Fibroblast of lung (primary cell): ENCODE results near the gene KIF13A. TPM values are rescaled to one million over a fixed set of nuclear protein-coding genes. Genes with fewer than 3 reads are reported as not detected.
"Not testable (repeated sequence)": the region's sequence is repeated elsewhere in the genome, so short reads cannot be mapped to it uniquely, and the experiment has no call there.

ENCODE experiments used
- DNase-seq, 2 donors: peaks; one replicate each; pipeline versions ENCODE4 v3.0.0 to v3.0.0-alpha.2; 2010; ENCODE audit warnings: low read depth in 2 of 2
- H2AFZ ChIP-seq: 2 replicates; pipeline ENCODE4 v1.5.1; 2012; ENCODE audit warnings: low read length, control low read depth, inconsistent platforms
- H3K27ac ChIP-seq: 2 replicates; pipeline ENCODE4 v1.5.1; 2011; ENCODE audit warnings: low read length, control low read depth; ENCODE audit not compliant: insufficient read depth
- H3K27me3 ChIP-seq: 2 replicates; pipeline ENCODE4 v1.5.1; 2011; ENCODE audit warnings: mild to moderate bottlenecking, low read length; ENCODE audit not compliant: control insufficient read depth, insufficient read depth
- H3K36me3 ChIP-seq: 2 replicates; pipeline ENCODE4 v1.5.1; 2011; ENCODE audit warnings: low read length; ENCODE audit not compliant: control insufficient read depth, insufficient read depth
- H3K4me1 ChIP-seq: 2 replicates; pipeline ENCODE4 v1.5.1; 2011; ENCODE audit warnings: low read length; ENCODE audit not compliant: control insufficient read depth, insufficient read depth; ENCODE audit errors: extremely low read depth
- H3K4me2 ChIP-seq: 2 replicates; pipeline ENCODE4 v1.5.1; 2011; ENCODE audit warnings: low read length, control low read depth; ENCODE audit not compliant: insufficient read depth; ENCODE audit errors: extremely low read depth
- H3K4me3 ChIP-seq, 4 experiments: fragments of 200-600 bp in 1 of 4; sonication (generic) in 1 of 4; replicated peaks in 1 of 4; 2 replicates each; pipeline ENCODE4 v1.5.1; 2011 to 2016; ENCODE audit warnings: low read length in 4 of 4, low read depth in 3 of 4, mild to moderate bottlenecking in 3 of 4, control low read depth in 2 of 4, inconsistent platforms in 1 of 4, mixed read lengths in 1 of 4; ENCODE audit not compliant: insufficient read depth in 1 of 4; ENCODE audit errors: control extremely low read depth in 1 of 4
- H3K79me2 ChIP-seq: 2 replicates; pipeline ENCODE4 v1.5.1; 2012; ENCODE audit warnings: mild to moderate bottlenecking, low read length, inconsistent platforms; ENCODE audit not compliant: control insufficient read depth, insufficient read depth
- H3K9ac ChIP-seq: 2 replicates; pipeline ENCODE4 v1.5.1; 2011; ENCODE audit warnings: mild to moderate bottlenecking, low read length, control low read depth; ENCODE audit not compliant: insufficient read depth
- H3K9me3 ChIP-seq: 2 replicates; pipeline ENCODE4 v1.5.1; 2012; ENCODE audit warnings: low read depth, low read length; ENCODE audit not compliant: control insufficient read depth, insufficient read depth
- H4K20me1 ChIP-seq: 2 replicates; pipeline ENCODE4 v1.5.1; 2011; ENCODE audit warnings: low read length; ENCODE audit not compliant: control insufficient read depth, insufficient read depth; ENCODE audit errors: extremely low read depth
- EZH2 ChIP-seq: IDR thresholded peaks from 2 replicates; pipeline ENCODE4 v1.5.1; 2012; ENCODE audit warnings: low read length, control low read depth, mild to moderate bottlenecking; ENCODE audit errors: missing control alignments
- polyA plus RNA-seq, 2 donors: library from polyadenylated mRNA; depleted of rRNA in 1 of 2; stranded (reverse) in 1 of 2; unstranded in 1 of 2; fragments of >200 nt; gene quantifications; 2 replicates each; pipeline ENCODE4 v1.2.1, GENCODE V29; 2011 to 2012; ENCODE audit warnings: missing spikeins in 1 of 2
- total RNA-seq: library from RNA; depleted of rRNA; stranded (reverse); fragments of >200 nt; gene quantifications from 2 replicates; pipeline ENCODE4 v1.2.1, GENCODE V29; 2014
- TF ChIP-seq, protein P1 (sequence below), 2 donors: IDR thresholded peaks in 1 of 2; conservative IDR thresholded peaks in 1 of 2; 1 replicate in 1 of 2; 2 replicates in 1 of 2; pipeline ENCODE4 v1.5.1; 2011 to 2012; ENCODE audit warnings: low read length in 2 of 2, control low read depth in 1 of 2, inconsistent platforms in 1 of 2, low read depth in 1 of 2, mild to moderate bottlenecking in 1 of 2

The KIF13A gene
- total and polyA plus RNA-seq, 2 donors (not counting 1 experiment from before 2014, with no cell fraction given): 52.3 to 114 TPM

DNA sequence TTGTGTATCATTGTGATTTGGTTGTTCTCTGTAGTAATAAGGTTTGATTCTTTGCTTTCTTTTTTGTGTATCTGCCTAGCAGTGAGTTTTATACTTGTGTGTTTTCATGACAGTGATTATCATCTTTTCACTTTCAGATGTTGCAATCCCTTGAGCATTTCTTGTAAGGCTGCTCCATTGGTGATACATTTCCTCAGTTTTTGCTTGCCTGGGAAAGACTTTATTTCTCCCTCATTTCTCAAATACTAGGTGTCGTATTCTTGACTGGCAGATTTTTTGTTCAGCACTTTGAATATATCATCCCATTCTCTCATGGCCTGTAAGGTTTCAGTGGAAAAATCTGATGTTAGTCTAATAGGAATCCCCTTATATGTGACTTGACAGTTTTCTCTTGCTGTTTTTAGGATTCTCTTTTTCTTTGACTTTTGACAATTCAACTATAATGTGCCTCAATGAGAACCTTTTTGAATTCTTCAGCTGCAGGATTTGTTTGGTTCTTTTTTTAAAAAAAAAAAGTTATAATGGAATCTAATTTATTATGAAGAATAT lies 249.7 kb downstream of the KIF13A start:
- Histone ChIP-seq H3K4me3 (no peak overlapping the region), H3K4me2 (no peak overlapping the region), H3K36me3 (no peaks in the 10 kb centered on the region)

GRCh38 chr6:17735311-17735710 lies 252.1 kb downstream of the KIF13A start:
- DNase-seq, H3K79me2 ChIP-seq, H3K9ac ChIP-seq, H2AFZ ChIP-seq, H3K27ac ChIP-seq, H3K9me3 ChIP-seq, H3K4me2 ChIP-seq, H4K20me1 ChIP-seq, H3K36me3 ChIP-seq, H3K4me3 ChIP-seq, H3K27me3 ChIP-seq, H3K4me1 ChIP-seq: not testable (repeated sequence)

More for the DNA sequence above, 249.7 kb downstream of the KIF13A start:
- Histone ChIP-seq H3K79me2 (no peaks in the 10 kb centered on the region), H3K9ac (no peak overlapping the region), H3K4me1 (no peaks in the 10 kb centered on the region), H2AFZ (no peak overlapping the region), H4K20me1 (no peaks in the 10 kb centered on the region), H3K9me3 (no peaks in the 10 kb centered on the region), H3K27me3 (no peaks in the 10 kb centered on the region), H3K27ac (no peak overlapping the region)
- DNase-seq: no peak
- TF ChIP-seq EZH2: no peak
- TF ChIP-seq, protein P1, sequence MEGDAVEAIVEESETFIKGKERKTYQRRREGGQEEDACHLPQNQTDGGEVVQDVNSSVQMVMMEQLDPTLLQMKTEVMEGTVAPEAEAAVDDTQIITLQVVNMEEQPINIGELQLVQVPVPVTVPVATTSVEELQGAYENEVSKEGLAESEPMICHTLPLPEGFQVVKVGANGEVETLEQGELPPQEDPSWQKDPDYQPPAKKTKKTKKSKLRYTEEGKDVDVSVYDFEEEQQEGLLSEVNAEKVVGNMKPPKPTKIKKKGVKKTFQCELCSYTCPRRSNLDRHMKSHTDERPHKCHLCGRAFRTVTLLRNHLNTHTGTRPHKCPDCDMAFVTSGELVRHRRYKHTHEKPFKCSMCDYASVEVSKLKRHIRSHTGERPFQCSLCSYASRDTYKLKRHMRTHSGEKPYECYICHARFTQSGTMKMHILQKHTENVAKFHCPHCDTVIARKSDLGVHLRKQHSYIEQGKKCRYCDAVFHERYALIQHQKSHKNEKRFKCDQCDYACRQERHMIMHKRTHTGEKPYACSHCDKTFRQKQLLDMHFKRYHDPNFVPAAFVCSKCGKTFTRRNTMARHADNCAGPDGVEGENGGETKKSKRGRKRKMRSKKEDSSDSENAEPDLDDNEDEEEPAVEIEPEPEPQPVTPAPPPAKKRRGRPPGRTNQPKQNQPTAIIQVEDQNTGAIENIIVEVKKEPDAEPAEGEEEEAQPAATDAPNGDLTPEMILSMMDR (conservative IDR thresholded peaks at IDR 0.05 in 1 of 2, IDR thresholded peaks at IDR 0.05 in 1 of 2; ENCODE audit: low read depth in 1 of 2, low read length in 2 of 2): no peak

DNA sequence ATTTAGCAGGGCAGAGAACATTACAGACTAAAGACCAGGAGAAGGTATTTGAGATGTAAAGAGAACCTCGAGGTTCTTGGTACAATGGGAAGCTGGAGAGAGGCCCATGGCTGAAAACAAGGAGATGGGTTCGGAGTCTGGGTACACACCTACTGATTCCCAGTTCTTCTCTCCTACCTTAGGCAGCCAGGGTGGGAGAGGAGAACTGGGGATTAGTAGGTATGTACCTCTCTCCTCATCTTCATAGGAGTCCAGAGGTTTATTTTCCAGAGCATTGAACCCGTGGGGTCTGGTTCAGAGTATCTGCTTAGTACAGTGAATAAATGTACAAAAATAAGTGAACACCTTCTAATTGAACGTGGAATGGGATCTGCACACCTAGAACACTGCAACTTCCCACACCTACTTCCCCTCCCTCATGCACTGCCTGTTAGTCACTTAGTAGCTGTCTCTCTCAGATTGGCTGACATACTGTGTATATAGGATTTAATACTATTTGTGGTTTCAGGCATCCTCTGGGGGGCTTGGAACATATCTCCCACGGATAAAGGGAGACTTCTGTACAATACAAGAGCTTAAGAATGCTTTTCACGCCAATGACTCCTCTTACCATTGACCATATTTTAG lies 257.2 kb downstream of the KIF13A start:
- Histone ChIP-seq H3K27me3 (no peaks in the 10 kb centered on the region), H3K79me2 (no peaks in the 10 kb centered on the region), H3K9ac (no peak overlapping the region), H2AFZ (no peak overlapping the region), H3K9me3 (no peaks in the 10 kb centered on the region), H3K4me3 (no peak overlapping the region), H3K36me3 (no peaks in the 10 kb centered on the region), H3K4me2 (no peak overlapping the region), H4K20me1 (no peaks in the 10 kb centered on the region), H3K4me1 (no peaks in the 10 kb centered on the region), H3K27ac (no peak overlapping the region)
- DNase-seq: no peak
- TF ChIP-seq, protein P1 (conservative IDR thresholded peaks at IDR 0.05 in 1 of 2, IDR thresholded peaks at IDR 0.05 in 1 of 2; ENCODE audit: low read depth in 1 of 2, low read length in 2 of 2): no peak
- TF ChIP-seq EZH2: no peak
